Measurements from ENCODE around the gene PDCD5.

Gene PDCD5

GRCh38 chr19:32544917-32545316 lies 36.1 kb upstream of the PDCD5 start:
- no peaks in the 10 kb centered on the region for H3K9me3 ChIP-seq (ENCODE audit: control insufficient read depth, low read length)
- no peak overlapping the region for H4K8ac ChIP-seq (ENCODE audit: low read length)
- H3K14ac ChIP-seq (ENCODE audit: low read length in 2 of 2): no peak overlapping the region
- no peak overlapping the region for H3K18ac ChIP-seq (ENCODE audit: low read depth in 1 of 2, low read length in 2 of 2)
- H3K36me3 ChIP-seq (ENCODE audit: control insufficient read depth in 1 of 2, insufficient read depth in 2 of 2, low read depth in 1 of 2, low read length in 2 of 2): no peaks in the 10 kb centered on the region
- no peaks in the 10 kb centered on the region for H3K4me1 ChIP-seq (ENCODE audit: control insufficient read depth, insufficient read depth, low read depth, low read length)
- H3K27ac ChIP-seq (ENCODE audit: low read length, poor library complexity, severe bottlenecking): no peak overlapping the region
- H3K4me2 ChIP-seq (ENCODE audit: low read length, poor library complexity, severe bottlenecking): no peak overlapping the region
- no peak for DNase-seq
- H3K27me3 ChIP-seq (ENCODE audit: control insufficient read depth in 1 of 2, insufficient read depth in 1 of 2, low read length in 2 of 2): peaks cover 0 to 4% of the 10 kb centered on the region in 2 experiments
- H3K4ac ChIP-seq (ENCODE audit: low read depth in 1 of 2, low read length in 2 of 2): no peak overlapping the region
- no peak overlapping the region for H2AK5ac ChIP-seq (ENCODE audit: low read length, severe bottlenecking)
- WGBS: 82% methylated on average over 4 of the region's 7 CpGs
- H3K9ac ChIP-seq (ENCODE audit: low read length): no peak overlapping the region
- H2AFZ ChIP-seq (ENCODE audit: low read depth, low read length): no peak overlapping the region
- H3K23ac ChIP-seq (ENCODE audit: low read length in 2 of 2): no peak overlapping the region
- H2BK15ac ChIP-seq (ENCODE audit: low read depth, poor library complexity, severe bottlenecking): no peak overlapping the region
- H2BK5ac ChIP-seq (ENCODE audit: low read depth, low read length, poor library complexity, severe bottlenecking): no peak overlapping the region
- H2BK120ac ChIP-seq (ENCODE audit: low read depth, low read length): no peak overlapping the region
- no peak overlapping the region for H2BK12ac ChIP-seq (ENCODE audit: low read length in 2 of 2)
- no peaks in the 10 kb centered on the region for H3K79me1 ChIP-seq (replicated peaks; ENCODE audit: low read length, poor library complexity, severe bottlenecking)
- H3K4me3 ChIP-seq (ENCODE audit: insufficient read depth in 1 of 2, low read depth in 1 of 2, low read length in 2 of 2): no peak overlapping the region
- no peak overlapping the region for H4K91ac ChIP-seq (ENCODE audit: low read length)

- DNase-seq: no peak
- 69% methylated on average over 5 of the region's 5 CpGs for WGBS
- H4K8ac ChIP-seq (ENCODE audit: low read length): no peak overlapping the region
- no peaks in the 10 kb centered on the region for H3K27me3 ChIP-seq (ENCODE audit: control insufficient read depth in 1 of 2, insufficient read depth in 1 of 2, low read length in 2 of 2)
- no peak overlapping the region for H2AK5ac ChIP-seq (ENCODE audit: low read length, severe bottlenecking)
- H3K4me3 ChIP-seq (ENCODE audit: insufficient read depth in 1 of 2, low read depth in 1 of 2, low read length in 2 of 2): no peak overlapping the region
- H3K27ac ChIP-seq (ENCODE audit: low read length, poor library complexity, severe bottlenecking): no peak overlapping the region
- no peak overlapping the region for H2AFZ ChIP-seq (ENCODE audit: low read depth, low read length)
- no peak overlapping the region for H2BK12ac ChIP-seq (ENCODE audit: low read length in 2 of 2)
- no peaks in the 10 kb centered on the region for H3K4me1 ChIP-seq (ENCODE audit: control insufficient read depth, insufficient read depth, low read depth, low read length)
- no peak overlapping the region for H3K18ac ChIP-seq (ENCODE audit: low read depth in 1 of 2, low read length in 2 of 2)
- no peaks in the 10 kb centered on the region for H3K36me3 ChIP-seq (ENCODE audit: control insufficient read depth in 1 of 2, insufficient read depth in 2 of 2, low read depth in 1 of 2, low read length in 2 of 2)
- no peak overlapping the region for H2BK120ac ChIP-seq (ENCODE audit: low read depth, low read length)
- H3K9ac ChIP-seq (ENCODE audit: low read length): no peak overlapping the region
- no peak overlapping the region for H3K4ac ChIP-seq (ENCODE audit: low read depth in 1 of 2, low read length in 2 of 2)
- H3K79me1 ChIP-seq (replicated peaks; ENCODE audit: low read length, poor library complexity, severe bottlenecking): no peaks in the 10 kb centered on the region
- no peak overlapping the region for H2BK5ac ChIP-seq (ENCODE audit: low read depth, low read length, poor library complexity, severe bottlenecking)
- no peak overlapping the region for H4K91ac ChIP-seq (ENCODE audit: low read length)
- no peak overlapping the region for H2BK15ac ChIP-seq (ENCODE audit: low read depth, poor library complexity, severe bottlenecking)
- H3K4me2 ChIP-seq (ENCODE audit: low read length, poor library complexity, severe bottlenecking): no peak overlapping the region
- no peaks in the 10 kb centered on the region for H3K9me3 ChIP-seq (ENCODE audit: control insufficient read depth, low read length)
- no peak overlapping the region for H3K23ac ChIP-seq (ENCODE audit: low read length in 2 of 2)
- H3K14ac ChIP-seq (ENCODE audit: low read length in 2 of 2): no peak overlapping the region
Observed at GRCh38 chr19:32550666-32551065, 30.3 kb upstream of the PDCD5 start.

DNA sequence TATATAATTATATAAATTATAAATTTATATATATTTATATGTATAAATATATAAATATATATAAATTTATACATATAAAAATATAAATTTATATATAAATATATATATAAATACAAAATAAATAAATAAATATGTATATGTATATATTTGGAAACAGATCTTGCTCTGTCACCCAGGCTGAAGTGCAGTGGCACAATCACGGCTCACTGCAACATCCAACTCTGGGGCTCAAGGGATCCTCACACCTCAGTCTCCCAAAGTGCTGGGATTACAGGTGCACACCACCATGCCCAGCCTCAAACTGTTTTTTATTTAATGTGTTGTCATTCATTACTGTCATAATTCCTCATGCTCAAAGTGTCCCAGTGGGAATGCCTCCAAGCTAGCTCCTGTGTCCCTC lies 25.2 kb upstream of the PDCD5 start:
- H4K8ac ChIP-seq (ENCODE audit: low read length): no peak overlapping the region
- H3K27me3 ChIP-seq (ENCODE audit: control insufficient read depth in 1 of 2, insufficient read depth in 1 of 2, low read length in 2 of 2): peaks cover 0 to 7% of the 10 kb centered on the region in 2 experiments
- WGBS: 100% methylated on average over 1 of the region's 1 CpG
- no peak overlapping the region for H3K27ac ChIP-seq (ENCODE audit: low read length, poor library complexity, severe bottlenecking)
- no peak overlapping the region for H4K91ac ChIP-seq (ENCODE audit: low read length)
- no peak overlapping the region for H2AK5ac ChIP-seq (ENCODE audit: low read length, severe bottlenecking)
- no peak overlapping the region for H2BK15ac ChIP-seq (ENCODE audit: low read depth, poor library complexity, severe bottlenecking)
- H2BK5ac ChIP-seq (ENCODE audit: low read depth, low read length, poor library complexity, severe bottlenecking): no peak overlapping the region
- no peaks in the 10 kb centered on the region for H3K9me3 ChIP-seq (ENCODE audit: control insufficient read depth, low read length)
- DNase-seq: no peak
- H3K36me3 ChIP-seq (ENCODE audit: control insufficient read depth in 1 of 2, insufficient read depth in 2 of 2, low read depth in 1 of 2, low read length in 2 of 2): no peaks in the 10 kb centered on the region
- H3K23ac ChIP-seq (ENCODE audit: low read length in 2 of 2): no peak overlapping the region
- H3K14ac ChIP-seq (ENCODE audit: low read length in 2 of 2): no peak overlapping the region
- H3K18ac ChIP-seq (ENCODE audit: low read depth in 1 of 2, low read length in 2 of 2): no peak overlapping the region
- no peaks in the 10 kb centered on the region for H3K4me1 ChIP-seq (ENCODE audit: control insufficient read depth, insufficient read depth, low read depth, low read length)
- H2BK12ac ChIP-seq (ENCODE audit: low read length in 2 of 2): no peak overlapping the region
- H3K9ac ChIP-seq (ENCODE audit: low read length): no peak overlapping the region
- H3K4me2 ChIP-seq (ENCODE audit: low read length, poor library complexity, severe bottlenecking): no peak overlapping the region
- no peak overlapping the region for H3K4me3 ChIP-seq (ENCODE audit: insufficient read depth in 1 of 2, low read depth in 1 of 2, low read length in 2 of 2)
- no peak overlapping the region for H2BK120ac ChIP-seq (ENCODE audit: low read depth, low read length)
- no peaks in the 10 kb centered on the region for H3K79me1 ChIP-seq (replicated peaks; ENCODE audit: low read length, poor library complexity, severe bottlenecking)
- no peak overlapping the region for H3K4ac ChIP-seq (ENCODE audit: low read depth in 1 of 2, low read length in 2 of 2)
- H2AFZ ChIP-seq (ENCODE audit: low read depth, low read length): no peak overlapping the region

DNA sequence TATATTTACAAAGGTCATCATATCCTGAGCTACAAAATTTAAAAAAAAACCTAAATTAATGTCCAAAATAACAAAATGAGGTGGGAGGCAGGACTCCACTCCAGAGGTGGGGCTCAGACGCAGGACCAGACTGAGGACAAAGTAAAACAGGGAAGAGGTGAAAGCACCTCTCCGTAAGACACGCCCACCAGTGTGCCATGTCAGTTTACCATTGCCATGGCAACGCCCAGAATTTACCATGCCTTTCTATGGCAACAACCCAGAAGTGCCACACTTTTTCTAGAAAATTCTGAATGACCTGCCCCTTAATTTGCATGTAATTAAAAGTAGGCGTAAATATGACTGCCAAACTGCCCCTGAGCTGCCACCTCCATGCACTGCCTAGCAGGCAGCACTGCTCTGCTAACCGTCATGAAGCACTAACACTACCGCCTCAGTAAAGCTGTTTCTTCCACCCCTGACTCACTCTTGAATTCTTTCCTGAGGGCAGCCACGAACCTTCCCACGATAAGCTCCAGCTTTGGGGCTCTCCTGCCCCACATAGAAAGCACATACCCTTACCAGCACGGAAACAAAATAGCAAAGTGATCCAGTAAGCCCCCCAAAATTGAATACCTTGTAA lies 22.3 kb upstream of the PDCD5 start:
- no peaks in the 10 kb centered on the region for H3K36me3 ChIP-seq (ENCODE audit: control insufficient read depth in 1 of 2, insufficient read depth in 2 of 2, low read depth in 1 of 2, low read length in 2 of 2)
- H3K14ac ChIP-seq (ENCODE audit: low read length in 2 of 2): no peak overlapping the region
- no peak overlapping the region for H3K4me3 ChIP-seq (ENCODE audit: insufficient read depth in 1 of 2, low read depth in 1 of 2, low read length in 2 of 2)
- no peak overlapping the region for H2BK15ac ChIP-seq (ENCODE audit: low read depth, poor library complexity, severe bottlenecking)
- no peak overlapping the region for H2AFZ ChIP-seq (ENCODE audit: low read depth, low read length)
- no peak for DNase-seq
- H3K23ac ChIP-seq (ENCODE audit: low read length in 2 of 2): no peak overlapping the region
- no peak overlapping the region for H3K9ac ChIP-seq (ENCODE audit: low read length)
- H2BK12ac ChIP-seq (ENCODE audit: low read length in 2 of 2): no peak overlapping the region
- no peak overlapping the region for H2BK5ac ChIP-seq (ENCODE audit: low read depth, low read length, poor library complexity, severe bottlenecking)
- no peaks in the 10 kb centered on the region for H3K79me1 ChIP-seq (replicated peaks; ENCODE audit: low read length, poor library complexity, severe bottlenecking)
- no peak overlapping the region for H3K27ac ChIP-seq (ENCODE audit: low read length, poor library complexity, severe bottlenecking)
- peaks cover 0 to 7% of the 10 kb centered on the region in 2 experiments for H3K27me3 ChIP-seq (ENCODE audit: control insufficient read depth in 1 of 2, insufficient read depth in 1 of 2, low read length in 2 of 2)
- H2AK5ac ChIP-seq (ENCODE audit: low read length, severe bottlenecking): no peak overlapping the region
- H3K4me2 ChIP-seq (ENCODE audit: low read length, poor library complexity, severe bottlenecking): no peak overlapping the region
- no peak overlapping the region for H4K91ac ChIP-seq (ENCODE audit: low read length)
- no peaks in the 10 kb centered on the region for H3K4me1 ChIP-seq (ENCODE audit: control insufficient read depth, insufficient read depth, low read depth, low read length)
- H3K18ac ChIP-seq (ENCODE audit: low read depth in 1 of 2, low read length in 2 of 2): no peak overlapping the region
- H4K8ac ChIP-seq (ENCODE audit: low read length): no peak overlapping the region
- H2BK120ac ChIP-seq (ENCODE audit: low read depth, low read length): no peak overlapping the region
- H3K4ac ChIP-seq (ENCODE audit: low read depth in 1 of 2, low read length in 2 of 2): no peak overlapping the region
- WGBS: 56% methylated on average over 10 of the region's 10 CpGs
- no peaks in the 10 kb centered on the region for H3K9me3 ChIP-seq (ENCODE audit: control insufficient read depth, low read length)

Data from mesenchymal stem cell (in vitro differentiated cells and primary cell).